ENCODE data around the gene LSMEM2.
A peak's percentile ranks its signal among the peaks of the same experiment; 100 is the strongest.
"Not testable (repeated sequence)": the region's sequence is repeated elsewhere in the genome, so short reads cannot be mapped to it uniquely, and the experiment has no call there.

LSMEM2 gene

DNA sequence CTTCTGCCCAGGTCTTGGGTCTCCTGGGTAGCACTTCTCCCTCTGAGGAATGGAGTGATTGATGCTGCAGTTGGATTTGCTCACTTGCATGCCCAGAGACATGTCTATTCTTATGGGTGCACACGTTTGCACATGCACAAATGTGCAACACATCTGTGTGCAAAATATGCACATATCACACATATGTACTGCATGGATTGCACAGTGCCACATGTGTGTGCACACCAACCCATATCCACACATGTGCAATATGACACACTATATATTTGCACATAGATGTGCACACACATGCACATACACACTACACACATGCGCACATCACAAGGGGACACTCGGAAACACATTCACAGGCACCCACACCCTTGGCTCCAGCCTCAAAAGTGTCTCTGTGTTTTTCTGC, 10.6 kb upstream of the LSMEM2 start:
- H3K4me3 ChIP-seq (replicated peaks; ENCODE audit: low read depth, low read length) = no peak overlapping the region
- DNase-seq (ENCODE audit: low read depth) = no peak
- TF ChIP-seq, protein P1, sequence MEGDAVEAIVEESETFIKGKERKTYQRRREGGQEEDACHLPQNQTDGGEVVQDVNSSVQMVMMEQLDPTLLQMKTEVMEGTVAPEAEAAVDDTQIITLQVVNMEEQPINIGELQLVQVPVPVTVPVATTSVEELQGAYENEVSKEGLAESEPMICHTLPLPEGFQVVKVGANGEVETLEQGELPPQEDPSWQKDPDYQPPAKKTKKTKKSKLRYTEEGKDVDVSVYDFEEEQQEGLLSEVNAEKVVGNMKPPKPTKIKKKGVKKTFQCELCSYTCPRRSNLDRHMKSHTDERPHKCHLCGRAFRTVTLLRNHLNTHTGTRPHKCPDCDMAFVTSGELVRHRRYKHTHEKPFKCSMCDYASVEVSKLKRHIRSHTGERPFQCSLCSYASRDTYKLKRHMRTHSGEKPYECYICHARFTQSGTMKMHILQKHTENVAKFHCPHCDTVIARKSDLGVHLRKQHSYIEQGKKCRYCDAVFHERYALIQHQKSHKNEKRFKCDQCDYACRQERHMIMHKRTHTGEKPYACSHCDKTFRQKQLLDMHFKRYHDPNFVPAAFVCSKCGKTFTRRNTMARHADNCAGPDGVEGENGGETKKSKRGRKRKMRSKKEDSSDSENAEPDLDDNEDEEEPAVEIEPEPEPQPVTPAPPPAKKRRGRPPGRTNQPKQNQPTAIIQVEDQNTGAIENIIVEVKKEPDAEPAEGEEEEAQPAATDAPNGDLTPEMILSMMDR (IDR thresholded peaks at IDR 0.05; ENCODE audit: low read length, missing control alignments) = no peak

DNA sequence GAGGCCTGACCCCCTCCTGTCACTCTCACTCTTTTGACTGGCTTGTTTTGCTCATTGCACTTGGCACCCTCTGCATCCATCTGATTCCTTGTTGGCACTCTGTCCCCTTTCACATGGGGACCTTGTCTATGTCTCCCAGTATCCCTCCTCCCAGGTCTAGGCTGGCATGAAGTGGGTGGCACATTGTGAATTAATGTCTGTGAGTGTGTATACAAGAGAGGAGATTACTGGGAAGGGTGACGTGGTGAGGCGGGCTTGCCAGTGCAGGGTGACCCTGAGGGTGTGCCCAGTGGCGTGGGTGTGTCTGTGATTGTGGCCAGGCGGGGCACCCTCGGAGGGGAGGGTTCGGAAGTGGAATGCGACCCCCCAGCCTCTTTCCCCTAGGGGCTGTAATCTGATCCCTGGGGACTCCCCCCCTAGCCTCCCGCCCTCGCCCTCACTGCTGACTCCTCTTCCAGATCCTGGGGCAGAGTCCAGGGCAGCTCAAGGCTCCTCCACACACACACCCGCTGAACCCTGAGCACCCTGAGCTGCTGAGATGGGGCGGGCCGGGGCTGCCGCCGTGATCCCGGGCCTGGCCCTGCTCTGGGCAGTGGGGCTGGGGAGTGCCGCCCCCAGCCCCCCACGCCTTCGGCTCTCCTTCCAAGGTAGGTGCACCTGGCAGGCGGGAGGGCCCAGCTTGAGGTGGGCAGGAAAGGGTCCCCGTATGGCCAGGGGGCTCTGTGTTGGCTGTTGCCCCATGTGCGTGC, 10.0 kb upstream of the LSMEM2 start, which contains the start of gene SEMA3B:
Gene SEMA3B (plus strand): TSS at position 445 of the 749 bp plus-strand sequence. CDS start 94 bp downstream, at position 539.
- TF ChIP-seq, protein P1 (IDR thresholded peaks at IDR 0.05; ENCODE audit: low read length, missing control alignments) = no peak
- DNase-seq (ENCODE audit: low read depth) = no peak
- H3K4me3 ChIP-seq (replicated peaks; ENCODE audit: low read depth, low read length) = no peak within 1 kb of the TSS

DNA sequence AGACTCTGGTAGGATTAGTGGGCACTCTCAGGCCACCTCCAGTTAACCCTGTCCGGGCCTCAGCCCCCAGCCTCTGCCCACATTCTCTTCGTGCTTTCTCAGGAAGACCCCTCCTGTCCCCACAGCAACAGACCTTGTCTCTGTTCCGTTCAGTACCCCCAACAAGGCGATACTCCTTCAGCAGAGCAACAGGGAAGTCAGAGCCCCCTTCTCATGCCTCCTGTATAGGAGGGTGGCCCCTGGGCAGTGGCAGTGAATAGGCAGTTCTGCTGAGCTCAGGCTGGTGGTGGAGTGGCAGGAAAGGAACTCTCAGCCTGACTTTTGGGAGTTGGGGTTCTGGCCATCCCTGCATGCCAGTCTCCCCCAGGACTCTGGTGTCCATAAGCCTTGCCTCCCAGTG, 9.4 kb upstream of the LSMEM2 start:
- TF ChIP-seq, protein P1 (IDR thresholded peaks at IDR 0.05; ENCODE audit: low read length, missing control alignments) = no peak

DNA sequence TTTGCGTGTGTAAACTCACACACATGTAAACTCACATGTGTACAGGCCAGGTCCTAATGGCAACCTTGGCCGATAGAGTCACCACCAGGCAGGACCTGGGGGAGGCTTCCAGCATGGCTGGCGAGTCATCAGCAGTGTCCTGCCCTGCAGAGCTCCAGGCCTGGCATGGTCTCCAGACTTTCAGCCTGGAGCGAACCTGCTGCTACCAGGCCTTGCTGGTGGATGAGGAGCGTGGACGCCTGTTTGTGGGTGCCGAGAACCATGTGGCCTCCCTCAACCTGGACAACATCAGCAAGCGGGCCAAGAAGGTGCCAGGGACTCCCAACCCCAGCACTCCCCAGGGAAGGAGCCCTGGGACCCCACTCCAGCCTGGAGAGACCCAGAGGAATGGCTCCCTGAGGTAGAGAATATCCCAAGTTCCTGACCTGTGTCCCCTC, 8.9 kb upstream of the LSMEM2 start:
- H3K4me3 ChIP-seq (replicated peaks; ENCODE audit: low read depth, low read length) = no peak overlapping the region
- peak; percentile 49 for DNase-seq (ENCODE audit: low read depth)
- TF ChIP-seq, protein P1 (IDR thresholded peaks at IDR 0.05; ENCODE audit: low read length, missing control alignments) = no peak

More for the DNA sequence above, 9.4 kb upstream of the LSMEM2 start:
- no peak for DNase-seq (ENCODE audit: low read depth)
- H3K4me3 ChIP-seq (replicated peaks; ENCODE audit: low read depth, low read length) = no peak overlapping the region

DNA sequence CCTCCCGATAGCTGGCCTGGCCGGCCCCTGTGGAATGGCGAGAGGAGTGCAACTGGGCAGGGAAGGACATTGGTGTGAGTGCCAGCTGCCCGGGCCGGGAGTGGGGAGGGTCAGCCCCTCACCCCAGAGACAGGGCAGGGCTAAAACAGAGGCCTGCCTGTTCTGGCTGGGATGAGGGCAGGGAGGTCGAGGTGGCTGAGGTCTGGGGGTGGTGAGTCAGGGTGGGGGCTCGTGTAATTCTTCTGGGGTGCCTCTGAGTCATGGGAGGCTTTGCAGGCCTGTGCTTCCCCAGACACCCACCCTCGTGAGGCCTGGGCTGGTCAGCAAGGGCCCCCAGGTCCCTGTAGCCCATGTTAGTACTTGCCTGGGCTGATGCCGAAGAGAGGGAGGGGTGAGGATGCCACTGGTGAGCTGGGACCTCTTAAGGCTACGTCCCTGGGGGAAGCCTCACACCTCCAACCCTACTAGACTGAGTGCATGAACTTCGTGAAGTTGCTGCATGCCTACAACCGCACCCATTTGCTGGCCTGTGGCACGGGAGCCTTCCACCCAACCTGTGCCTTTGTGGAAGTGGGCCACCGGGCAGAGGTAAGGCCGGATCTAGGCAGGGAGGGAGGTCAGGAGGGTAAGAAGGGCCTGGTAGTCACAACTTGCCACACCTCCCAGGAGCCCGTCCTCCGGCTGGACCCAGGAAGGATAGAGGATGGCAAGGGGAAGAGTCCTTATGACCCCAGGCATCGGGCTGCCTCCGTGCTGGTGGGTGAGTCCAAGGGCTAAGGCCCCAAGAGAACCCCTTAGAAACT, 8.3 kb upstream of the LSMEM2 start:
- H3K4me3 ChIP-seq (replicated peaks; ENCODE audit: low read depth, low read length) = no peak overlapping the region
- DNase-seq (ENCODE audit: low read depth) = no peak
- TF ChIP-seq, protein P1 (IDR thresholded peaks at IDR 0.05; ENCODE audit: low read length, missing control alignments) = no peak

DNA sequence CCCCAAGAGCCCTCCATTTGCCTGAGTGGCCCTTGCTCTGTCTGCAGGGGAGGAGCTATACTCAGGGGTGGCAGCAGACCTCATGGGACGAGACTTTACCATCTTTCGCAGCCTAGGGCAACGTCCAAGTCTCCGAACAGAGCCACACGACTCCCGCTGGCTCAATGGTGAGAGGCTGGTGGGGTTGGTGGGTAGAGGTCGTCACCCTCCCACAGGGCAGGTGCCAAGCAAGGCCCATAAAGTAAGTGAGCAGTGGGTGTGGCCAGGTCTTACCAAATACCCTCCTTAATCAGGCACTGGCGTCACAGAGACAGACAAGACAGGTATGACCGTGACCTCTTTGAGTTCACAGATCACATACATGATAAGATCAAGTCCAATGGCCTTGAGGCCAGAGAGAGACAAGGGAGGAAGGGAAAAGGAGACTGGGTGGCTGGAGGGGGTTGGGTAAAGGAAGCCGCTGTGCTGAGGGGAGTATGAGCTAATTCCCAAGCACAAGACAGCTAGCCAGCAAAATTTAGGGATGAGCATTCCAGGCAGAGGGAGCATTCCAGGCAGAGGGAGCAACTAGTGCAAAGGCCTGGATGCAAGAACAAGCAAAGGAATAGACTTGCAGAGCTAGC, 7.5 kb upstream of the LSMEM2 start:
- no peak overlapping the region for H3K4me3 ChIP-seq (replicated peaks; ENCODE audit: low read depth, low read length)
- TF ChIP-seq, protein P1 (IDR thresholded peaks at IDR 0.05; ENCODE audit: low read length, missing control alignments) = no peak
- DNase-seq (ENCODE audit: low read depth) = no peak

DNA sequence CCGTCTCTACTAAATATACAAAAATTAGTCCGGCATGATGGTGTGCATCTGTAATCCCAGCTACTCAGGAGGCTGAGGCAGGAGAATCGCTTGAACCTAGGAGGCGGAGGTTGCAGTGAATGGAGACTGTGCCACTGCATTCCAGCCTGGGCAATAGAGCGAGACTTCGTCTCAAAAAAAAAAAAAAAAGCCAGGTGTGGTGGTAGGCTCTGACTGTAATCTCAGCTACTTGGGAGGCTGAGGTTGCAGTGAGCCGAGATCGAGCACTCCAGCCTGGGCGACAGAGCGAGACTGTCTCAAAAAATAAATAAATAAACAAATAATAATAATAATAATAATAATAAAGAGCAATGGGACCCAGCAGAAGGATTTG, 6.4 kb upstream of the LSMEM2 start:
- H3K4me3 ChIP-seq (replicated peaks; ENCODE audit: low read depth, low read length); DNase-seq (ENCODE audit: low read depth): not testable (repeated sequence)
